ENCODE data around the gene MST1. TPM values are rescaled to one million over a fixed set of nuclear protein-coding genes. Genes with fewer than 3 reads are reported as not detected.

MST1 gene
- total RNA-seq, 4 donors from 2014 or later, result 2.3 to 12.2 (median 2.7) TPM

DNA sequence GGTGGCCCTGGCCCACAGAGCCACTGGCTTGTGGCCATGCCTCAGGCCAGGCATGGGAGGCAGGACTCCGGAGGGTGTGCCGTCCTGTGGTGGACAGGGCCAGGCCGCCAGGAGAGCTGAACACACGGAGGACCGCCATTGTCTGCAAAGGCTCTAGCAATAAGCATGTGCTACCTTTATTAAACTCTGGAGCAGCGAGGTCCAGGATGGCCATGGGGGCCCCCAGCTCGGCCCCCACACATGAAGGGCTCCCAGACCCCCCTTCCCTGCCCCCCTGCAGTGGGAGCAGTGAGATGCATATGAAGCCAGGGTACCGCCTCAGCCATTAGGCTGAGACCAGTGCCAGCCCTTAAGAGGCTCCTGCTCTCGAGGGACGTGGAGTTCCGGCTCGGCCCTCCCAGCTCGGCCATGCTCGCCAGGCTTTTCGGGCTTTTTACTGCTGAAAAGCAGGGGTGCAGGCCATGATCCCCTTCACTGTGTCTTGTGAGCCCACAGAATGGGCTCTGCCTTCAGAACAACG lies 27.5 kb upstream of the MST1 start:
- Histone ChIP-seq H3K4me3 (no peak overlapping the region), H3K4me1 (peaks cover 15 to 44% (median 18%) of the 10 kb centered on the region in 3 donors), H3K9me3 (no peaks in the 10 kb centered on the region), H3K27me3 (no peaks in the 10 kb centered on the region), H3K36me3 (peaks cover 0 to 65% (median 9%) of the 10 kb centered on the region in 3 donors), H3K27ac (no peak overlapping the region)
- 70 to 80% methylated on average over 1 to 2 of the region's 16 CpGs for WGBS, 2 donors
- no peak for DNase-seq
- intact Hi-C loops (cut with DNase I), result no loop called here
- no peak for TF ChIP-seq POLR2A (IDR thresholded peaks at IDR 0.05)
- TF ChIP-seq, protein P1, sequence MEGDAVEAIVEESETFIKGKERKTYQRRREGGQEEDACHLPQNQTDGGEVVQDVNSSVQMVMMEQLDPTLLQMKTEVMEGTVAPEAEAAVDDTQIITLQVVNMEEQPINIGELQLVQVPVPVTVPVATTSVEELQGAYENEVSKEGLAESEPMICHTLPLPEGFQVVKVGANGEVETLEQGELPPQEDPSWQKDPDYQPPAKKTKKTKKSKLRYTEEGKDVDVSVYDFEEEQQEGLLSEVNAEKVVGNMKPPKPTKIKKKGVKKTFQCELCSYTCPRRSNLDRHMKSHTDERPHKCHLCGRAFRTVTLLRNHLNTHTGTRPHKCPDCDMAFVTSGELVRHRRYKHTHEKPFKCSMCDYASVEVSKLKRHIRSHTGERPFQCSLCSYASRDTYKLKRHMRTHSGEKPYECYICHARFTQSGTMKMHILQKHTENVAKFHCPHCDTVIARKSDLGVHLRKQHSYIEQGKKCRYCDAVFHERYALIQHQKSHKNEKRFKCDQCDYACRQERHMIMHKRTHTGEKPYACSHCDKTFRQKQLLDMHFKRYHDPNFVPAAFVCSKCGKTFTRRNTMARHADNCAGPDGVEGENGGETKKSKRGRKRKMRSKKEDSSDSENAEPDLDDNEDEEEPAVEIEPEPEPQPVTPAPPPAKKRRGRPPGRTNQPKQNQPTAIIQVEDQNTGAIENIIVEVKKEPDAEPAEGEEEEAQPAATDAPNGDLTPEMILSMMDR (IDR thresholded peaks at IDR 0.05), result no peak

DNA sequence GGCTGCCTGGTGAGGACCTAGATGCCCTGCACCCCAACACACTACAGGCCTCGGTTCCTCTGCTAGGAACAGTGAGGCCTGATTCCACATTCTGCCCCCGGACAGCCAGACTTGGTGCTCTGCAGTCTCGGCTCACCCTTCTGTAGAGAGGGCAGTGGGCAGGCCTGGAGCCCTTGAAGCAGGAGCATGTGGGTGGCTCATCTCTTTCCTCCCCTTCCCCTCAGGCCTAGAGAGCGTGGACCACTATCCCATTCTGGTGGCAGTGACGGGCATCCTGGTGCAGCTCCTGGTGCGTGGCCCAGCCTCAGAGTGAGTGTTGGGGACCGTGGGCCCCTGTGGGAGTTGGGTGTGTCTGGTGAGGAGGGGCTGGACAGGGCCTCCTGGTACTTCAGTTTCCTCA lies 26.9 kb upstream of the MST1 start:
- peaks cover 0 to 65% (median 9%) of the 10 kb centered on the region in 3 donors for H3K36me3 ChIP-seq
- H3K4me3 ChIP-seq, result no peak overlapping the region
- no peaks in the 10 kb centered on the region for H3K27me3 ChIP-seq
- H3K9me3 ChIP-seq, result no peaks in the 10 kb centered on the region
- no peak for TF ChIP-seq POLR2A (IDR thresholded peaks at IDR 0.05)
- TF ChIP-seq, protein P1 (IDR thresholded peaks at IDR 0.05), result no peak
- H3K27ac ChIP-seq, result no peak overlapping the region
- peaks cover 15 to 39% (median 18%) of the 10 kb centered on the region in 3 donors for H3K4me1 ChIP-seq
- intact Hi-C loops (cut with DNase I), result no loop called here
- DNase-seq, result no peak
- 100% methylated on average over 1 of the region's 7 CpGs; no CpG with 5 or more reads in 1 of the 2 donors for WGBS, 2 donors

DNA sequence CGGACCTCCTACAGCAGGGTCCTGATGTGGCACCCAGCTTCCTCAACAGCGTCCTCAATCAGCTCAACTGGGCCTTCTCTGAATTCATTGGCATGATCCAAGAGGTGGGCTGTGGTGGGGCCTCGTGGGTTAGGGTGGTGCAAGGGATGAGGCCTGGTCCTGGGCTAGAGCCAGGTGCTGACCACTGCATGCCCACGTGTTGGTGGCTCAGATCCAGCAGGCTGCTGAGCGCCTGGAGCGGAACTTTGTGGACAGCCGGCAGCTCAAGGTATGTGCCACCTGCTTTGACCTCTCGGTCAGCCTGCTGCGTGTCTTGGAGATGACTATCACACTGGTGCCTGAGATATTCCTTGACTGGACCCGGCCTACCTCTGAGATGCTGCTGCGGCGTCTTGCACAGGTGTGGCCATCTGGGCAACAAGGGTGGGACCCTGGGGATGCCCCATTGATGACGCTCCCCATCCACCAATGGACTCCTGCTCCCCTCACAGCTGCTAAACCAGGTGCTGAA lies 26.4 kb upstream of the MST1 start:
- Histone ChIP-seq H3K27me3 (no peaks in the 10 kb centered on the region), H3K9me3 (no peaks in the 10 kb centered on the region), H3K27ac (no peak overlapping the region), H3K36me3 (peaks cover 0 to 63% (median 9%) of the 10 kb centered on the region in 3 donors), H3K4me3 (no peak overlapping the region), H3K4me1 (peaks cover 15 to 34% (median 18%) of the 10 kb centered on the region in 3 donors)
- WGBS, 2 donors, result 100% methylated on average over 5 to 8 of the region's 13 CpGs
- intact Hi-C loops (cut with DNase I), result no loop called here
- no peak for DNase-seq
- no peak for TF ChIP-seq POLR2A (IDR thresholded peaks at IDR 0.05)
- TF ChIP-seq, protein P1 (IDR thresholded peaks at IDR 0.05), result no peak

DNA sequence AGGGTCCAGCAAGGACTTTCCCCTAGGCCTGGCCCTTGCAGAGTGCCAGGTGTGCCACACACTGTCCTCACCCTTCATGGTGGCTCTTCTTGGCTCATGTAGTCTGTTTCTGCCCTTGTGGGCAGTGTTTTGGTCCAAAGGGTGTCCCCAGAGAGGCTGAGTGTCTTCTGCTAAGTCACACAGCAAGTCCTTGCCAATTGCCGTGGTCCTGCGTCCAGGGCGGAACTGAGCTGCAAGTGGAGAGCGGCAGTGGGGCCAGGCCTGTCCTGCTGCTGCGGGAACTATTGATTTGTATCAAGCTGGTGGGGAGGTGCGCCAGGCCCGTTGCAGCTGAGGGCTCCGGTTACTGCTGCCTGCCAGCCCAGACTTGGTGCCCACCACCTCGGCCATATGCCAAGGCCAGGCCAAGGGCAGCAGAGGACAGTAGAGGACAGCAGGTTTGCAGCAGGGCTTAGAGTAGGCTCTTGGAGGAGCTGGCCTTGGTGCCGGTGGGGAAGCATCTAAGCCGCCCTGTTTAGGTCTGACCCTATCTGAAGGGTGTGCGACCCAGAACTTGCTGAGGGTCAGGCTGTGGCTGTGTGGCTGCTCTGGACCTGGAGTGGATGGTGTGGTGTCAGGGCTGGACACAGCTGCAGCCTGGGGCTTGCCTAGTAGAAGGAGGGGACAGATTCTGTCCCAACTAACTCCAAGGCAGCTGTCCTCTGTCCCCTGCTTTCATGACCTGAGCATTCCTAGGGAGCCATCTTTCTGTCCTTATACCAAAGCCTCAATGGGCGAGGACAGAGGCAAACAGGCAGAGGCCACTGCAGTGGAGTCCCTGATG lies 25.7 kb upstream of the MST1 start:
- no peak for DNase-seq
- 95% methylated on average over 3 of the region's 13 CpGs; no CpG with 5 or more reads in 1 of the 2 donors for WGBS, 2 donors
- Histone ChIP-seq H3K27ac (no peak overlapping the region), H3K4me3 (no peak overlapping the region), H3K4me1 (peaks cover 14 to 26% (median 17%) of the 10 kb centered on the region in 3 donors), H3K9me3 (no peaks in the 10 kb centered on the region), H3K27me3 (no peaks in the 10 kb centered on the region), H3K36me3 (peaks cover 0 to 59% (median 9%) of the 10 kb centered on the region in 3 donors)
- intact Hi-C loops (cut with DNase I), result no loop called here
- TF ChIP-seq POLR2A (IDR thresholded peaks at IDR 0.05), result no peak
- TF ChIP-seq, protein P1 (IDR thresholded peaks at IDR 0.05), result no peak

Data from esophagus squamous epithelium (tissue), 5 donors.